ENCODE measurements around the gene ATP8B4. TPM values are rescaled to one million over a fixed set of nuclear protein-coding genes. Genes with fewer than 3 reads are reported as not detected.

ATP8B4 gene
- total RNA-seq, 6 experiments from 2014 or later, result 4.5 to 10.1 (median 6.7) TPM

- H3K27ac ChIP-seq, result no peak overlapping the region
- H3K27me3 ChIP-seq, result no peaks in the 10 kb centered on the region
- ATAC-seq (no peak), DNase-seq (no peak)
- H3K4me1 ChIP-seq, result no peaks in the 10 kb centered on the region
- H3K36me3 ChIP-seq, result no peaks in the 10 kb centered on the region
- no CpG with 5 or more reads among the region's 1 CpG for WGBS (ENCODE audit: insufficient coverage, low coverage, low lambda C conversion rate, missing lambda C conversion rate)
- no peak overlapping the region for H3K4me3 ChIP-seq
- intact Hi-C loops (cut with DNase I), result no loop called here
- TF ChIP-seq, protein P1, sequence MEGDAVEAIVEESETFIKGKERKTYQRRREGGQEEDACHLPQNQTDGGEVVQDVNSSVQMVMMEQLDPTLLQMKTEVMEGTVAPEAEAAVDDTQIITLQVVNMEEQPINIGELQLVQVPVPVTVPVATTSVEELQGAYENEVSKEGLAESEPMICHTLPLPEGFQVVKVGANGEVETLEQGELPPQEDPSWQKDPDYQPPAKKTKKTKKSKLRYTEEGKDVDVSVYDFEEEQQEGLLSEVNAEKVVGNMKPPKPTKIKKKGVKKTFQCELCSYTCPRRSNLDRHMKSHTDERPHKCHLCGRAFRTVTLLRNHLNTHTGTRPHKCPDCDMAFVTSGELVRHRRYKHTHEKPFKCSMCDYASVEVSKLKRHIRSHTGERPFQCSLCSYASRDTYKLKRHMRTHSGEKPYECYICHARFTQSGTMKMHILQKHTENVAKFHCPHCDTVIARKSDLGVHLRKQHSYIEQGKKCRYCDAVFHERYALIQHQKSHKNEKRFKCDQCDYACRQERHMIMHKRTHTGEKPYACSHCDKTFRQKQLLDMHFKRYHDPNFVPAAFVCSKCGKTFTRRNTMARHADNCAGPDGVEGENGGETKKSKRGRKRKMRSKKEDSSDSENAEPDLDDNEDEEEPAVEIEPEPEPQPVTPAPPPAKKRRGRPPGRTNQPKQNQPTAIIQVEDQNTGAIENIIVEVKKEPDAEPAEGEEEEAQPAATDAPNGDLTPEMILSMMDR (IDR thresholded peaks at IDR 0.05), result no peak
- no peak for TF ChIP-seq POLR2A (IDR thresholded peaks at IDR 0.05)
- H3K9me3 ChIP-seq, result no peaks in the 10 kb centered on the region
These were observed 43.7 kb downstream of the ATP8B4 start for GRCh38 chr15:50075319-50075718.

DNA sequence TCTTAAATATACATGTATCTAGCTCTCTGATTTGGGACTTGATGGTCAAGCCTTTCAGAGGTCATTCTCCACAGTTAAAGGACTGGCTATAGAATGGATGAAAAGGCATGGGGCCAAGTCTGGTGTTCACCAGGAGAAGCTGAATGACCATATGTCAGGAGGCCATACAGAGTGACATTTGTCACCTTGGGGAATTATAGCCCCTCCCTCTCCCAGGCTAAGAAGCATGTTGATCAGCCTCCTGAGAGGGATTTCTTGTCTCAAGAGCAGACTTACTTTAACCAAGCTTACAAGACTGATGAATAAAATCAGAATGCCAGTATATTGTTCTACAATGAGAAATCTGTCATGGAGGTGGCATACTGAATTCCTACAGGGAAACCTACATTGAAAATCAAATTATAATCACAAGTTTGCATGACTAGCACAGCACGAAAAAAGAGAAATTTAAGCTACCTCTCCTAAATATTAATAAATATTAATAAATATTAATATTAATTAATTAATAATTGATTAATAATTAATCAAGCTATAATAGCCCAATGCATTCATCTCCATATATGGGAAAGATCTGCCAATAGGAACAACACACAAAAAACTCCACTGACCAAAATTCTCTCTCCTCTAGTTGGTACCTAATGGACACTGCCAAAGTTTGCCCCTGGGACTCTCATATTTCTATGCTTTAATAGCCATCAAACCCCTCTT lies 47.3 kb downstream of the ATP8B4 start:
- DNase-seq (no peak), ATAC-seq (no peak)
- H3K4me3 ChIP-seq, result no peak overlapping the region
- intact Hi-C loops (cut with DNase I), result no loop called here
- TF ChIP-seq, protein P1 (IDR thresholded peaks at IDR 0.05), result no peak
- TF ChIP-seq POLR2A (IDR thresholded peaks at IDR 0.05), result no peak
- no peaks in the 10 kb centered on the region for H3K27me3 ChIP-seq
- 83% methylated on average over 1 of the region's 1 CpG for WGBS (ENCODE audit: insufficient coverage, low coverage, low lambda C conversion rate, missing lambda C conversion rate)
- no peaks in the 10 kb centered on the region for H3K9me3 ChIP-seq
- H3K4me1 ChIP-seq, result no peaks in the 10 kb centered on the region
- no peaks in the 10 kb centered on the region for H3K36me3 ChIP-seq
- no peak overlapping the region for H3K27ac ChIP-seq

GRCh38 chr15:50068016-50068415 lies 51.0 kb downstream of the ATP8B4 start:
- H3K4me3 ChIP-seq, result no peak overlapping the region
- no peak overlapping the region for H3K27ac ChIP-seq
- H3K36me3 ChIP-seq, result no peaks in the 10 kb centered on the region
- H3K4me1 ChIP-seq, result no peaks in the 10 kb centered on the region
- DNase-seq (no peak), ATAC-seq (peak in 2 of 4 donors; percentile 51 to 63)
- intact Hi-C loops (cut with DNase I), result no loop called here
- no peaks in the 10 kb centered on the region for H3K9me3 ChIP-seq
- TF ChIP-seq POLR2A (IDR thresholded peaks at IDR 0.05), result no peak
- TF ChIP-seq, protein P1 (IDR thresholded peaks at IDR 0.05), result no peak
- H3K27me3 ChIP-seq, result no peaks in the 10 kb centered on the region
- WGBS (ENCODE audit: insufficient coverage, low coverage, low lambda C conversion rate, missing lambda C conversion rate), result 53% methylated on average over 3 of the region's 3 CpGs

DNA sequence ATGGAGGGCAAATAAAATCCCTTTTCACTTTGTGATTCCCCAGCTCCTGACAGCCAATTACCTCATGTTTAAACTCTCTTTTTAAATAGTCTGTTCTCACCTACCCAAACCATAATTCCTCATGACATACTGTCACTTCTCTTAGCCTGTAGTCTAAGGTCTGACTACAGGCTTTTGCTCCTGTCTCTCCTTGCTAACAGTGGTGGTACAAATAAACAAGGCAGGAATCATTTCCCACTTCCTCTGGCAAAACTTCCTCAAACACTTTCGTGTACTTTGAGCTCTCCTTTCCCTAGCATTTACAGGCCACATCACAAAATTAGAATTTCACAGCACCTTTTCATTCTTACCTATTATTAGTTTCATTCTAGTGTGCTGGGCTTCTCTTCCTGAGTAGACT lies 51.8 kb downstream of the ATP8B4 start:
- intact Hi-C loops (cut with DNase I), result no loop called here
- ATAC-seq (peak in 1 of 4 donors; percentile 41), DNase-seq (no peak)
- Histone ChIP-seq H3K27ac (no peak overlapping the region), H3K9me3 (no peaks in the 10 kb centered on the region), H3K4me3 (no peak overlapping the region), H3K36me3 (no peaks in the 10 kb centered on the region), H3K27me3 (no peaks in the 10 kb centered on the region), H3K4me1 (no peaks in the 10 kb centered on the region)
- TF ChIP-seq, protein P1 (IDR thresholded peaks at IDR 0.05), result no peak
- 30% methylated on average over 1 of the region's 1 CpG for WGBS (ENCODE audit: insufficient coverage, low coverage, low lambda C conversion rate, missing lambda C conversion rate)

Data from right lobe of liver (tissue), 6 donors.